Hepatocyte (in vitro differentiated cells): ENCODE data around the gene ACTL9.

Source experiments
- EZH2 ChIP-seq: fragments of 200-600 bp; sonication (generic); IDR thresholded peaks from 2 replicates; pipeline ENCODE4 v1.6.1; 2016; ENCODE audit warnings: antibody characterized with exemption, mild to moderate bottlenecking, borderline replicate concordance
- EZH2phosphoT487 ChIP-seq: fragments of 200-600 bp; sonication (generic); IDR thresholded peaks from one replicate; pipeline ENCODE4 v1.6.1; 2018; ENCODE audit warnings: antibody characterized with exemption, mild to moderate bottlenecking, low read depth, moderate library complexity; ENCODE audit not compliant: unreplicated experiment, severe bottlenecking
- TF ChIP-seq, protein P1 (sequence below): fragments of 200-600 bp; sonication (generic); IDR thresholded peaks from 2 replicates; pipeline ENCODE4 v1.5.1; 2016; ENCODE audit warnings: antibody characterized with exemption, mild to moderate bottlenecking; ENCODE audit not compliant: poor library complexity

DNA sequence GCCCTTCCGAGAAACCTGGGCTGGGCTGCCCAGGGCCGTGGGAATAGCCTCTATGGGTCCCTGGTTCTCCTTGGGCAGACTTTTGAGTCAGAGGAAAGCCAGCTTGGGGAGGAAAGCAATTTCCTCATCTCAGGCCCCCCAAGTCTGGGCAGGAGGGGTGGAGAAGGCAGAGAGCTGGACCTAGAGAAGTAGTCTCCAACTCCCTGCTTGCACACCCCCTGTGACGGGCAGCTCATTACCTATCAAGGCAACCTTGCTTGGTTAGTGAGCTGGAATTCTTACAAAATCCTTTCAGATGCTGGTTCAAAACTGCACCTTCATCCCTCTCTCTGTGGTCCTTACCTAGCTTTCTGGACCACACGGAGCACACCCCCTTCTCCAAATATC, 33.9 kb downstream of the ACTL9 start:
- TF ChIP-seq, protein P1, sequence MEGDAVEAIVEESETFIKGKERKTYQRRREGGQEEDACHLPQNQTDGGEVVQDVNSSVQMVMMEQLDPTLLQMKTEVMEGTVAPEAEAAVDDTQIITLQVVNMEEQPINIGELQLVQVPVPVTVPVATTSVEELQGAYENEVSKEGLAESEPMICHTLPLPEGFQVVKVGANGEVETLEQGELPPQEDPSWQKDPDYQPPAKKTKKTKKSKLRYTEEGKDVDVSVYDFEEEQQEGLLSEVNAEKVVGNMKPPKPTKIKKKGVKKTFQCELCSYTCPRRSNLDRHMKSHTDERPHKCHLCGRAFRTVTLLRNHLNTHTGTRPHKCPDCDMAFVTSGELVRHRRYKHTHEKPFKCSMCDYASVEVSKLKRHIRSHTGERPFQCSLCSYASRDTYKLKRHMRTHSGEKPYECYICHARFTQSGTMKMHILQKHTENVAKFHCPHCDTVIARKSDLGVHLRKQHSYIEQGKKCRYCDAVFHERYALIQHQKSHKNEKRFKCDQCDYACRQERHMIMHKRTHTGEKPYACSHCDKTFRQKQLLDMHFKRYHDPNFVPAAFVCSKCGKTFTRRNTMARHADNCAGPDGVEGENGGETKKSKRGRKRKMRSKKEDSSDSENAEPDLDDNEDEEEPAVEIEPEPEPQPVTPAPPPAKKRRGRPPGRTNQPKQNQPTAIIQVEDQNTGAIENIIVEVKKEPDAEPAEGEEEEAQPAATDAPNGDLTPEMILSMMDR, result no peak
- TF ChIP-seq EZH2 (no peak), EZH2phosphoT487 (no peak)
